WTC11 (cell line): ENCODE measurements around the gene ADGB. TPM values are rescaled to one million over a fixed set of nuclear protein-coding genes. Genes with fewer than 3 reads are reported as not detected.

Source experiments
- ATAC-seq: fragments of 200-7000 bp; cut with Tn5 transposase; 2 replicates; pipeline ENCODE4 v1.10.0; 2021; ENCODE audit warnings: mild to moderate bottlenecking, moderate library complexity
- Bru-seq: library from RNA; stranded (reverse); fragments of 400-500 nt; gene quantifications from one replicate; lab custom pipeline; 2021; lab: Mats Ljungman, UMichigan
- CTCF ChIA-PET: fragments of 300-600 bp; sonication (Branson Sonifier 250); formaldehyde crosslinking; loops from one replicate; lab custom pipeline; 2021; ENCODE audit warnings: antibody characterized with exemption; lab: Charles Lee
- POLR2A ChIA-PET: fragments of 350-600 bp; sonication (Branson Sonifier 250); formaldehyde crosslinking; loops from one replicate; lab custom pipeline; 2021; ENCODE audit warnings: antibody characterized with exemption; lab: Charles Lee
- DNase-seq: peaks from one replicate; pipeline ENCODE4 v3.0.0; 2021; ENCODE audit warnings: low spot score
- H3K27ac Mint-ChIP-seq: 2 replicates; pipeline ENCODE4 v1.8.0; 2021; ENCODE audit warnings: mixed read lengths
- H3K27me3 Mint-ChIP-seq: 2 replicates; pipeline ENCODE4 v1.8.0; 2021; ENCODE audit warnings: low read depth, mild to moderate bottlenecking, moderate library complexity, mixed read lengths
- H3K36me3 Mint-ChIP-seq: 2 replicates; pipeline ENCODE4 v1.8.0; 2021; ENCODE audit warnings: mixed read lengths
- H3K4me1 Mint-ChIP-seq: 2 replicates; pipeline ENCODE4 v1.8.0; 2022; ENCODE audit warnings: mixed read lengths
- H3K4me3 Mint-ChIP-seq: 2 replicates; pipeline ENCODE4 v1.8.0; 2021; ENCODE audit warnings: mild to moderate bottlenecking, moderate library complexity, mixed read lengths
- H3K9me3 Mint-ChIP-seq: 2 replicates; pipeline ENCODE4 v1.8.0; 2021; ENCODE audit warnings: mixed read lengths
- ATF1 ChIP-seq: sonication (generic); formaldehyde crosslinking; IDR thresholded peaks from 2 replicates; pipeline ENCODE4 v1.8.1; 2023; ENCODE audit warnings: mild to moderate bottlenecking, moderate library complexity, missing genetic modification reagents
- ELF4 ChIP-seq: sonication (generic); formaldehyde crosslinking; IDR thresholded peaks from 2 replicates; pipeline ENCODE4 v1.8.1; 2022; ENCODE audit warnings: low read depth, mild to moderate bottlenecking, moderate library complexity, missing genetic modification reagents
- ESRRA ChIP-seq: sonication (generic); formaldehyde crosslinking; IDR thresholded peaks from 2 replicates; pipeline ENCODE4 v1.8.1; 2022; ENCODE audit warnings: mild to moderate bottlenecking, missing genetic modification reagents, borderline replicate concordance
- FOXJ3 ChIP-seq: sonication (generic); formaldehyde crosslinking; IDR thresholded peaks from 2 replicates; pipeline ENCODE4 v1.9.0; 2021; ENCODE audit warnings: missing genetic modification reagents, mild to moderate bottlenecking, borderline replicate concordance
- FOXK1 ChIP-seq: sonication (generic); formaldehyde crosslinking; IDR thresholded peaks from 2 replicates; pipeline ENCODE4 v1.8.0; 2022; ENCODE audit warnings: mild to moderate bottlenecking, moderate library complexity, missing genetic modification reagents
- GTF2I ChIP-seq: fragments of 250-450 bp; sonication (Bioruptor Pico); conservative IDR thresholded peaks from 2 replicates; pipeline ENCODE4 v1.4.0; 2021; ENCODE audit warnings: mild to moderate bottlenecking
- HMGA2 ChIP-seq: fragments of 250-450 bp; sonication (Bioruptor Pico); IDR thresholded peaks from 2 replicates; pipeline ENCODE4 v1.4.0; 2021; ENCODE audit warnings: mild to moderate bottlenecking, moderate library complexity
- NFE2L1 ChIP-seq: sonication (generic); formaldehyde crosslinking; IDR thresholded peaks from 2 replicates; pipeline ENCODE4 v1.8.1; 2023; ENCODE audit warnings: missing genetic modification reagents
- OVOL2 ChIP-seq: fragments of 250-450 bp; sonication (Bioruptor Pico); IDR thresholded peaks from 2 replicates; pipeline ENCODE4 v1.9.0; 2021; ENCODE audit warnings: mild to moderate bottlenecking, borderline replicate concordance
- PRRX2 ChIP-seq: fragments of 250-450 bp; sonication (Bioruptor Pico); IDR thresholded peaks from 2 replicates; pipeline ENCODE4 v1.8.0; 2021; ENCODE audit warnings: mild to moderate bottlenecking
- SOX15 ChIP-seq: fragments of 250-450 bp; sonication (Bioruptor Pico); IDR thresholded peaks from 2 replicates; pipeline ENCODE4 v1.9.0; 2021; ENCODE audit warnings: mild to moderate bottlenecking
- TEAD4 ChIP-seq: sonication (generic); formaldehyde crosslinking; IDR thresholded peaks from 2 replicates; pipeline ENCODE4 v1.8.0; 2022; ENCODE audit warnings: mild to moderate bottlenecking, missing genetic modification reagents
- TP53 ChIP-seq: sonication (generic); formaldehyde crosslinking; IDR thresholded peaks from 2 replicates; pipeline ENCODE4 v1.8.1; 2023; ENCODE audit warnings: mild to moderate bottlenecking, missing genetic modification reagents
- long read RNA-seq, 3 experiments: library from RNA in 1 of 3; library from capped mRNA in 1 of 3; library from polyadenylated mRNA in 1 of 3; unstranded in 2 of 3; stranded (forward) in 1 of 3; transcript quantifications; one replicate each; pipeline ENCODE4 v2.0.0, GENCODE V29; 2021
- total RNA-seq: library from RNA; stranded (reverse); gene quantifications from 3 replicates; pipeline ENCODE4 v1.2.3, GENCODE V29; 2021
- TF ChIP-seq, protein P1 (sequence below): fragments of 250-450 bp; sonication (Bioruptor Pico); IDR thresholded peaks from 2 replicates; pipeline ENCODE4 v1.9.0; 2021; ENCODE audit warnings: mild to moderate bottlenecking
- TF ChIP-seq, protein P2 (sequence below): sonication (generic); formaldehyde crosslinking; IDR thresholded peaks from 2 replicates; pipeline ENCODE4 v1.8.0; 2023; ENCODE audit warnings: missing genetic modification reagents, mild to moderate bottlenecking, borderline replicate concordance
- TF ChIP-seq, protein P3 (sequence below): fragments of 200-600 bp; IDR thresholded peaks from 2 replicates; pipeline ENCODE4 v1.8.0; 2022; ENCODE audit warnings: antibody characterized with exemption
- TF ChIP-seq, protein P4 (sequence below): sonication (generic); formaldehyde crosslinking; IDR thresholded peaks from 2 replicates; pipeline ENCODE4 v1.8.0; 2022; ENCODE audit warnings: mild to moderate bottlenecking, missing genetic modification reagents
- TF ChIP-seq, protein P5 (sequence below): sonication (generic); formaldehyde crosslinking; IDR thresholded peaks from 2 replicates; pipeline ENCODE4 v1.8.1; 2022; ENCODE audit warnings: low read depth, missing genetic modification reagents, borderline replicate concordance
- TF ChIP-seq, protein P6 (sequence below): fragments of 250-450 bp; sonication (Bioruptor Pico); IDR thresholded peaks from 2 replicates; pipeline ENCODE4 v1.8.0; 2021; ENCODE audit warnings: mild to moderate bottlenecking
- TF ChIP-seq, protein P7 (sequence below): sonication (generic); formaldehyde crosslinking; IDR thresholded peaks from 2 replicates; pipeline ENCODE4 v1.8.0; 2022; ENCODE audit warnings: missing genetic modification reagents

Gene ADGB
- not detected in 3 replicates for total RNA-seq
- percentile 2 among the genes with signal in this experiment for Bru-seq, nascent RNA
- long read RNA-seq, experiment 1, result 0 reads
- long read RNA-seq, experiment 2, result 0 reads
- long read RNA-seq, experiment 3, result 0 reads

DNA sequence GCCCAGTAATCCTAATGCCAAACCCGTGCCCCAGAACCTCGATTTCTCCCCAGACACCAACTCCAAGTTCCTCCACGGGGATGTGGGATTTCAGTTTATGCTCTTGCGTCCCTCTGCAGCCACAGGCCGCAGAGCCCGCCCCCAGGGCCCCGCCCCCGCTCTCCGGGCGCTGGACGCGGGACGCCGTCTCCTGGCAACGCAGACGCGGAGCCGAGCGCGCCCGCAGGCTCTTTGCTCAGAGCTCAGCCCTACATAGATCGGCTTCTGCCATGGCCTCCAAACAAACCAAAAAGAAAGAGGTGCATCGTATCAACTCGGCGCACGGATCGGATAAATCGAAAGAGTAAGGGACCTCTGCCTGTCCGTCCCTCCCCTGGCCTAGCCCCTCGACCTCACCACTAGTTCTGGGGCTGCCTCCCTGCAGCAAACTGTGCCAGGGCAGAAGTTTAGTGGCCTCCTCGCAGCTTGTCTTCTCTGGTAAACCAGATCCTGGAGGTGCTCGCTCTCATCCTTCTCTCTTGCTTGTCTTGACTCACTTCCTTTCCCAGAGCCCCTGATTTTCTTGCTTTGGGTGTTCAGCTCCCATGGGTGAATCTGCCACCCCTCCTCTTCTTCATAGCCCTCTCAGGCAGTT is at the start of gene ADGB:
ADGB (plus strand) TSS at position 201 of the 634 bp plus-strand sequence; CDS start at position 270, 69 bp downstream.
- Mint-ChIP-seq H3K4me1 (peaks cover 9% of the 10 kb centered on the region), H3K9me3 (no peaks in the 10 kb centered on the region)
- ATAC-seq (peak; percentile 99), DNase-seq (peak; percentile 84)
- POLR2A ChIA-PET, result no interaction called here
- no peak for TF ChIP-seq FOXJ3
- no peak for TF ChIP-seq GTF2I (CRISPR knock-in tag)
- no peak for TF ChIP-seq ESRRA
- TF ChIP-seq, protein P1, sequence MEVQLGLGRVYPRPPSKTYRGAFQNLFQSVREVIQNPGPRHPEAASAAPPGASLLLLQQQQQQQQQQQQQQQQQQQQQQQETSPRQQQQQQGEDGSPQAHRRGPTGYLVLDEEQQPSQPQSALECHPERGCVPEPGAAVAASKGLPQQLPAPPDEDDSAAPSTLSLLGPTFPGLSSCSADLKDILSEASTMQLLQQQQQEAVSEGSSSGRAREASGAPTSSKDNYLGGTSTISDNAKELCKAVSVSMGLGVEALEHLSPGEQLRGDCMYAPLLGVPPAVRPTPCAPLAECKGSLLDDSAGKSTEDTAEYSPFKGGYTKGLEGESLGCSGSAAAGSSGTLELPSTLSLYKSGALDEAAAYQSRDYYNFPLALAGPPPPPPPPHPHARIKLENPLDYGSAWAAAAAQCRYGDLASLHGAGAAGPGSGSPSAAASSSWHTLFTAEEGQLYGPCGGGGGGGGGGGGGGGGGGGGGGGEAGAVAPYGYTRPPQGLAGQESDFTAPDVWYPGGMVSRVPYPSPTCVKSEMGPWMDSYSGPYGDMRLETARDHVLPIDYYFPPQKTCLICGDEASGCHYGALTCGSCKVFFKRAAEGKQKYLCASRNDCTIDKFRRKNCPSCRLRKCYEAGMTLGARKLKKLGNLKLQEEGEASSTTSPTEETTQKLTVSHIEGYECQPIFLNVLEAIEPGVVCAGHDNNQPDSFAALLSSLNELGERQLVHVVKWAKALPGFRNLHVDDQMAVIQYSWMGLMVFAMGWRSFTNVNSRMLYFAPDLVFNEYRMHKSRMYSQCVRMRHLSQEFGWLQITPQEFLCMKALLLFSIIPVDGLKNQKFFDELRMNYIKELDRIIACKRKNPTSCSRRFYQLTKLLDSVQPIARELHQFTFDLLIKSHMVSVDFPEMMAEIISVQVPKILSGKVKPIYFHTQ (CRISPR knock-in tag), result no peak
- no peak for TF ChIP-seq HMGA2 (CRISPR knock-in tag)
- TF ChIP-seq, protein P2, sequence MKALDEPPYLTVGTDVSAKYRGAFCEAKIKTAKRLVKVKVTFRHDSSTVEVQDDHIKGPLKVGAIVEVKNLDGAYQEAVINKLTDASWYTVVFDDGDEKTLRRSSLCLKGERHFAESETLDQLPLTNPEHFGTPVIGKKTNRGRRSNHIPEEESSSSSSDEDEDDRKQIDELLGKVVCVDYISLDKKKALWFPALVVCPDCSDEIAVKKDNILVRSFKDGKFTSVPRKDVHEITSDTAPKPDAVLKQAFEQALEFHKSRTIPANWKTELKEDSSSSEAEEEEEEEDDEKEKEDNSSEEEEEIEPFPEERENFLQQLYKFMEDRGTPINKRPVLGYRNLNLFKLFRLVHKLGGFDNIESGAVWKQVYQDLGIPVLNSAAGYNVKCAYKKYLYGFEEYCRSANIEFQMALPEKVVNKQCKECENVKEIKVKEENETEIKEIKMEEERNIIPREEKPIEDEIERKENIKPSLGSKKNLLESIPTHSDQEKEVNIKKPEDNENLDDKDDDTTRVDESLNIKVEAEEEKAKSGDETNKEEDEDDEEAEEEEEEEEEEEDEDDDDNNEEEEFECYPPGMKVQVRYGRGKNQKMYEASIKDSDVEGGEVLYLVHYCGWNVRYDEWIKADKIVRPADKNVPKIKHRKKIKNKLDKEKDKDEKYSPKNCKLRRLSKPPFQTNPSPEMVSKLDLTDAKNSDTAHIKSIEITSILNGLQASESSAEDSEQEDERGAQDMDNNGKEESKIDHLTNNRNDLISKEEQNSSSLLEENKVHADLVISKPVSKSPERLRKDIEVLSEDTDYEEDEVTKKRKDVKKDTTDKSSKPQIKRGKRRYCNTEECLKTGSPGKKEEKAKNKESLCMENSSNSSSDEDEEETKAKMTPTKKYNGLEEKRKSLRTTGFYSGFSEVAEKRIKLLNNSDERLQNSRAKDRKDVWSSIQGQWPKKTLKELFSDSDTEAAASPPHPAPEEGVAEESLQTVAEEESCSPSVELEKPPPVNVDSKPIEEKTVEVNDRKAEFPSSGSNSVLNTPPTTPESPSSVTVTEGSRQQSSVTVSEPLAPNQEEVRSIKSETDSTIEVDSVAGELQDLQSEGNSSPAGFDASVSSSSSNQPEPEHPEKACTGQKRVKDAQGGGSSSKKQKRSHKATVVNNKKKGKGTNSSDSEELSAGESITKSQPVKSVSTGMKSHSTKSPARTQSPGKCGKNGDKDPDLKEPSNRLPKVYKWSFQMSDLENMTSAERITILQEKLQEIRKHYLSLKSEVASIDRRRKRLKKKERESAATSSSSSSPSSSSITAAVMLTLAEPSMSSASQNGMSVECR, result no peak
- no peak for TF ChIP-seq FOXK1 (CRISPR knock-in tag)
- TF ChIP-seq ELF4, result no peak
- TF ChIP-seq TEAD4 (CRISPR knock-in tag), result no peak
- TF ChIP-seq NFE2L1 (CRISPR knock-in tag), result no peak
- TF ChIP-seq TP53 (CRISPR knock-in tag), result no peak
- TF ChIP-seq, protein P3, sequence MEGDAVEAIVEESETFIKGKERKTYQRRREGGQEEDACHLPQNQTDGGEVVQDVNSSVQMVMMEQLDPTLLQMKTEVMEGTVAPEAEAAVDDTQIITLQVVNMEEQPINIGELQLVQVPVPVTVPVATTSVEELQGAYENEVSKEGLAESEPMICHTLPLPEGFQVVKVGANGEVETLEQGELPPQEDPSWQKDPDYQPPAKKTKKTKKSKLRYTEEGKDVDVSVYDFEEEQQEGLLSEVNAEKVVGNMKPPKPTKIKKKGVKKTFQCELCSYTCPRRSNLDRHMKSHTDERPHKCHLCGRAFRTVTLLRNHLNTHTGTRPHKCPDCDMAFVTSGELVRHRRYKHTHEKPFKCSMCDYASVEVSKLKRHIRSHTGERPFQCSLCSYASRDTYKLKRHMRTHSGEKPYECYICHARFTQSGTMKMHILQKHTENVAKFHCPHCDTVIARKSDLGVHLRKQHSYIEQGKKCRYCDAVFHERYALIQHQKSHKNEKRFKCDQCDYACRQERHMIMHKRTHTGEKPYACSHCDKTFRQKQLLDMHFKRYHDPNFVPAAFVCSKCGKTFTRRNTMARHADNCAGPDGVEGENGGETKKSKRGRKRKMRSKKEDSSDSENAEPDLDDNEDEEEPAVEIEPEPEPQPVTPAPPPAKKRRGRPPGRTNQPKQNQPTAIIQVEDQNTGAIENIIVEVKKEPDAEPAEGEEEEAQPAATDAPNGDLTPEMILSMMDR, result no peak
- TF ChIP-seq PRRX2 (CRISPR knock-in tag), result no peak
- TF ChIP-seq, protein P4, sequence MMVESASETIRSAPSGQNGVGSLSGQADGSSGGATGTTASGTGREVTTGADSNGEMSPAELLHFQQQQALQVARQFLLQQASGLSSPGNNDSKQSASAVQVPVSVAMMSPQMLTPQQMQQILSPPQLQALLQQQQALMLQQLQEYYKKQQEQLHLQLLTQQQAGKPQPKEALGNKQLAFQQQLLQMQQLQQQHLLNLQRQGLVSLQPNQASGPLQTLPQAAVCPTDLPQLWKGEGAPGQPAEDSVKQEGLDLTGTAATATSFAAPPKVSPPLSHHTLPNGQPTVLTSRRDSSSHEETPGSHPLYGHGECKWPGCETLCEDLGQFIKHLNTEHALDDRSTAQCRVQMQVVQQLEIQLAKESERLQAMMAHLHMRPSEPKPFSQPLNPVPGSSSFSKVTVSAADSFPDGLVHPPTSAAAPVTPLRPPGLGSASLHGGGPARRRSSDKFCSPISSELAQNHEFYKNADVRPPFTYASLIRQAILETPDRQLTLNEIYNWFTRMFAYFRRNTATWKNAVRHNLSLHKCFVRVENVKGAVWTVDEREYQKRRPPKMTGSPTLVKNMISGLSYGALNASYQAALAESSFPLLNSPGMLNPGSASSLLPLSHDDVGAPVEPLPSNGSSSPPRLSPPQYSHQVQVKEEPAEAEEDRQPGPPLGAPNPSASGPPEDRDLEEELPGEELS, result no peak
- TF ChIP-seq, protein P5, sequence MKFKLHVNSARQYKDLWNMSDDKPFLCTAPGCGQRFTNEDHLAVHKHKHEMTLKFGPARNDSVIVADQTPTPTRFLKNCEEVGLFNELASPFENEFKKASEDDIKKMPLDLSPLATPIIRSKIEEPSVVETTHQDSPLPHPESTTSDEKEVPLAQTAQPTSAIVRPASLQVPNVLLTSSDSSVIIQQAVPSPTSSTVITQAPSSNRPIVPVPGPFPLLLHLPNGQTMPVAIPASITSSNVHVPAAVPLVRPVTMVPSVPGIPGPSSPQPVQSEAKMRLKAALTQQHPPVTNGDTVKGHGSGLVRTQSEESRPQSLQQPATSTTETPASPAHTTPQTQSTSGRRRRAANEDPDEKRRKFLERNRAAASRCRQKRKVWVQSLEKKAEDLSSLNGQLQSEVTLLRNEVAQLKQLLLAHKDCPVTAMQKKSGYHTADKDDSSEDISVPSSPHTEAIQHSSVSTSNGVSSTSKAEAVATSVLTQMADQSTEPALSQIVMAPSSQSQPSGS (CRISPR knock-in tag), result no peak
- TF ChIP-seq, protein P6, sequence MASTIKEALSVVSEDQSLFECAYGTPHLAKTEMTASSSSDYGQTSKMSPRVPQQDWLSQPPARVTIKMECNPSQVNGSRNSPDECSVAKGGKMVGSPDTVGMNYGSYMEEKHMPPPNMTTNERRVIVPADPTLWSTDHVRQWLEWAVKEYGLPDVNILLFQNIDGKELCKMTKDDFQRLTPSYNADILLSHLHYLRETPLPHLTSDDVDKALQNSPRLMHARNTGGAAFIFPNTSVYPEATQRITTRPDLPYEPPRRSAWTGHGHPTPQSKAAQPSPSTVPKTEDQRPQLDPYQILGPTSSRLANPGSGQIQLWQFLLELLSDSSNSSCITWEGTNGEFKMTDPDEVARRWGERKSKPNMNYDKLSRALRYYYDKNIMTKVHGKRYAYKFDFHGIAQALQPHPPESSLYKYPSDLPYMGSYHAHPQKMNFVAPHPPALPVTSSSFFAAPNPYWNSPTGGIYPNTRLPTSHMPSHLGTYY (CRISPR knock-in tag), result no peak
- no peak for TF ChIP-seq OVOL2 (CRISPR knock-in tag)
- TF ChIP-seq, protein P7, sequence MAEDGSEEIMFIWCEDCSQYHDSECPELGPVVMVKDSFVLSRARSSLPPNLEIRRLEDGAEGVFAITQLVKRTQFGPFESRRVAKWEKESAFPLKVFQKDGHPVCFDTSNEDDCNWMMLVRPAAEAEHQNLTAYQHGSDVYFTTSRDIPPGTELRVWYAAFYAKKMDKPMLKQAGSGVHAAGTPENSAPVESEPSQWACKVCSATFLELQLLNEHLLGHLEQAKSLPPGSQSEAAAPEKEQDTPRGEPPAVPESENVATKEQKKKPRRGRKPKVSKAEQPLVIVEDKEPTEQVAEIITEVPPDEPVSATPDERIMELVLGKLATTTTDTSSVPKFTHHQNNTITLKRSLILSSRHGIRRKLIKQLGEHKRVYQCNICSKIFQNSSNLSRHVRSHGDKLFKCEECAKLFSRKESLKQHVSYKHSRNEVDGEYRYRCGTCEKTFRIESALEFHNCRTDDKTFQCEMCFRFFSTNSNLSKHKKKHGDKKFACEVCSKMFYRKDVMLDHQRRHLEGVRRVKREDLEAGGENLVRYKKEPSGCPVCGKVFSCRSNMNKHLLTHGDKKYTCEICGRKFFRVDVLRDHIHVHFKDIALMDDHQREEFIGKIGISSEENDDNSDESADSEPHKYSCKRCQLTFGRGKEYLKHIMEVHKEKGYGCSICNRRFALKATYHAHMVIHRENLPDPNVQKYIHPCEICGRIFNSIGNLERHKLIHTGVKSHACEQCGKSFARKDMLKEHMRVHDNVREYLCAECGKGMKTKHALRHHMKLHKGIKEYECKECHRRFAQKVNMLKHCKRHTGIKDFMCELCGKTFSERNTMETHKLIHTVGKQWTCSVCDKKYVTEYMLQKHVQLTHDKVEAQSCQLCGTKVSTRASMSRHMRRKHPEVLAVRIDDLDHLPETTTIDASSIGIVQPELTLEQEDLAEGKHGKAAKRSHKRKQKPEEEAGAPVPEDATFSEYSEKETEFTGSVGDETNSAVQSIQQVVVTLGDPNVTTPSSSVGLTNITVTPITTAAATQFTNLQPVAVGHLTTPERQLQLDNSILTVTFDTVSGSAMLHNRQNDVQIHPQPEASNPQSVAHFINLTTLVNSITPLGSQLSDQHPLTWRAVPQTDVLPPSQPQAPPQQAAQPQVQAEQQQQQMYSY (CRISPR knock-in tag), result no peak
- no peak for TF ChIP-seq ATF1 (CRISPR knock-in tag)
- TF ChIP-seq SOX15 (CRISPR knock-in tag), result no peak
- TF ChIP-seq, all 79 proteins: peak for 0
- H3K4me3 Mint-ChIP-seq, result peak within 1 kb of the TSS; percentile 67
- H3K36me3 Mint-ChIP-seq, result no peaks in the 10 kb centered on the region
- CTCF ChIA-PET, result interaction anchor here (1.0 kb wide), 1 partner anchor 56 kb away, joined by 5 read pairs; the partner anchor contains the start of gene RAB32
- peaks cover 8% of the 10 kb centered on the region for H3K27me3 Mint-ChIP-seq
- H3K27ac Mint-ChIP-seq, result no peak within 1 kb of the TSS
